ENCODE measurements around the gene PCDH9. TPM values are rescaled to one million over a fixed set of nuclear protein-coding genes. Genes with fewer than 3 reads are reported as not detected.

Gene PCDH9
- total RNA-seq, 1 donor from 2014 or later: 0.40 TPM

- DNase-seq (ENCODE audit: low read depth): no peak
- TF ChIP-seq CTCF (conservative IDR thresholded peaks at IDR 0.05; ENCODE audit: low read depth, low read length): no peak
- H3K4me3 ChIP-seq (ENCODE audit: low read depth, low read length): no peak overlapping the region
These were observed 854.4 kb downstream of the PCDH9 start for GRCh38 chr13:66375756-66376155.

DNA sequence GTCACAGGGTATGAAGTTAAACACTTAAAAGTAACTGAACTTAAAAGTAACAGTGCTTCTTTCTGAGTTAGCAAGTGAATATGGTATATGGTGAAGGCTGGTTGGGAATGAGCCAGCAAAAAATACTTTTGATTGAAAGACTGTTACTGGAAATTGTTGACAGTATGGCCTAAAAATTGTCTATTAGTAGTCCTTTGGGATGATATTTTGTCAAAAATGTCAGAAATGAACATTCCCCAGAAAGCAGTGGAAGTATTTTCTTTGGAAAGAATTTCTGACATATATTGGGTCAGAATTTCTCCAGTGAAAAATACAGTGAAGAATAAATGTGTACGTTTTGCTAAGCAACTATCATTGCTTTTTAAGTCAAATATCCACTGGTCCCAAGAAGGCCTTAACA is 860.5 kb downstream of the PCDH9 start:
- TF ChIP-seq CTCF (conservative IDR thresholded peaks at IDR 0.05; ENCODE audit: low read depth, low read length): no peak
- DNase-seq (ENCODE audit: low read depth): no peak

GRCh38 chr13:66367356-66367755 is 862.8 kb downstream of the PCDH9 start:
- H3K4me3 ChIP-seq (ENCODE audit: low read depth, low read length): no peak overlapping the region
- DNase-seq (ENCODE audit: low read depth): no peak
- no peak for TF ChIP-seq CTCF (conservative IDR thresholded peaks at IDR 0.05; ENCODE audit: low read depth, low read length)

More for the DNA sequence above, 860.5 kb downstream of the PCDH9 start:
- H3K4me3 ChIP-seq (ENCODE audit: low read depth, low read length): no peak overlapping the region

GRCh38 chr13:66365101-66365500 is 865.0 kb downstream of the PCDH9 start:
- no peak for TF ChIP-seq CTCF (conservative IDR thresholded peaks at IDR 0.05; ENCODE audit: low read depth, low read length)
- H3K4me3 ChIP-seq (ENCODE audit: low read depth, low read length): no peak overlapping the region
- no peak for DNase-seq (ENCODE audit: low read depth)

GRCh38 chr13:66364346-66364745 is 865.8 kb downstream of the PCDH9 start:
- no peak for DNase-seq (ENCODE audit: low read depth)
- no peak for TF ChIP-seq CTCF (conservative IDR thresholded peaks at IDR 0.05; ENCODE audit: low read depth, low read length)
- no peak overlapping the region for H3K4me3 ChIP-seq (ENCODE audit: low read depth, low read length)

DNA sequence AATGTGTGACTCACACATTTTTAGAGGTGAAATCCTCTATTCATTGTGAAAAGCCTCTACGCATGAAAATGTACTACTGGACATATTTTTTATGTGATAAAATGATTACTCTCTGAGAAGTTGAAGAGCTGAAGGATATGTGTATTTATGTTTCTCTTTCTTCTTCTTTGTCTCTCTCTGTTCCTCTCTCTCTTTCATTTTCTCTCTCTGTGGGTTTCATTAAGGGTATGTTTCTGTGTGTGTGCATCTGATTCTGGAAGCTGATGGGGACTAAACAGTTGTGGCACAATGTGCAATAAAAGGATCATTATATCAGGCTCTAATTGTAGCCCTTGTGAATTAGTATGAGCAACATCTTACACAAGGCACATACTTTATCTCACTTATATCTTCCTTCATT is 867.7 kb downstream of the PCDH9 start:
- H3K4me3 ChIP-seq (ENCODE audit: low read depth, low read length): no peak overlapping the region
- TF ChIP-seq CTCF (conservative IDR thresholded peaks at IDR 0.05; ENCODE audit: low read depth, low read length): no peak
- no peak for DNase-seq (ENCODE audit: low read depth)

GRCh38 chr13:66359910-66360552 is 870.1 kb downstream of the PCDH9 start:
- TF ChIP-seq CTCF (conservative IDR thresholded peaks at IDR 0.05; ENCODE audit: low read depth, low read length): no peak
- no peak for DNase-seq (ENCODE audit: low read depth)
- no peak overlapping the region for H3K4me3 ChIP-seq (ENCODE audit: low read depth, low read length)

All from epithelial cell of proximal tubule (primary cell).